ENCODE measurements around the gene AKAP12. TPM values are rescaled to one million over a fixed set of nuclear protein-coding genes. Genes with fewer than 3 reads are reported as not detected.
"Not testable (repeated sequence)": the region's sequence is repeated elsewhere in the genome, so short reads cannot be mapped to it uniquely, and the experiment has no call there.

AKAP12 gene
- total RNA-seq, 1 donor from 2014 or later, result 0.51 TPM

DNA sequence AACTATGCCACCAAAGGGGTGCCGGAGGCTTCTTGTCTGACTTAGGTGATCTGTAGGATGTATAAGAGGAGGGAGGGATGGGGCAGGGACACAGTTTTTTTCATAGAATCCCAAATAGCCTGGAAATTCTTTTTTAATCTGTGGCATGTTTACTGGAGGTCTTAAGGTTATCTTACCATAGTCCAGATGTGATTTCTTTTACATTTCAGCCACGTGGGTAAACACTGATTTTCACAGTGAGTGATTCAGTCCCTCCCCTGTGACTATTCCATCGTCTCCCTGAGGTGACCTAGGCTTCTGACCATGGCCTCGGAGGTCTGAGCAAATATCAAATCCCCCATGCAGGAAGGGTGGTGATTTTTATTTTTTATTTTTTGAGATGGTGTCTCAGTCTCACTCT lies 67.7 kb downstream of the AKAP12 start:
- intact Hi-C loops (cut with micrococcal nuclease), result no loop called here

DNA sequence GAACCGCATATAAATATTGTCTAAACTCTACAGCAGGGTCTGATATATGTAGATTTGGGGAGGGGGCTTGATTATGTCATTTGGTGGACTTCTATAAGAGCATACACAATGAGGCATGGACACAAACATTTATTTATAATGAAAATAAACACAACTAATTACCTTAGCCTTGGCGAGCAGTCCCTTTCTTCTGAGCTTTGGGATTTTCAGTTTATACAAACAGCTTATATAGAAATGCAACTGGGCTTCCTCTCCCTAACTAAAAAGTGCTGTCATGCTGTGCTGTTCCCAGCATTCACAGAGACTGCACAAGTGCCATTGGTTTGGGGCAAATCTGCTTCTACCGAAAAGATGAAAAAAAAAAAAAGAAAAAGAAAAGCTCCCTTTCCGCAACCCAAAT lies 69.9 kb downstream of the AKAP12 start:
- intact Hi-C loops (cut with micrococcal nuclease), result no loop called here

DNA sequence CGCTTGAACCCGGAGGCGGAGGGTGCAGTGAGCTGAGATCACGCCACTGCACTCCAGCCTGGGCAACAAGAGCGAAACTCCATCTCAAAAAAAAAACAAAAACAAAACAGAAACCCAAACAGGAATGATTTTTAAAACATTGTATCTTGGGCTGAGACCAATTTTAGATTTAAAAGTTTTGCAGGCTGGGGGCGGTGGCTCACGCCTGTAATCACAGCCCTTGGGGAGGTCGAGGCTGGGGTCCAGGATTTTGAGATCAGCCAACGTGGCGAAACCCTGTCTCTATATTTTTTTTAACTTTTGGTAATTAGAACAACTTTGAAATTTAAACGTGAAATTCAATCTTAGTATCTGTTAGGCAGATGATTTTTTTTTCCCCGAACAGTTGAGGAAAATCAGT lies 70.5 kb downstream of the AKAP12 start:
- intact Hi-C loops (cut with micrococcal nuclease), result no loop called here

DNA sequence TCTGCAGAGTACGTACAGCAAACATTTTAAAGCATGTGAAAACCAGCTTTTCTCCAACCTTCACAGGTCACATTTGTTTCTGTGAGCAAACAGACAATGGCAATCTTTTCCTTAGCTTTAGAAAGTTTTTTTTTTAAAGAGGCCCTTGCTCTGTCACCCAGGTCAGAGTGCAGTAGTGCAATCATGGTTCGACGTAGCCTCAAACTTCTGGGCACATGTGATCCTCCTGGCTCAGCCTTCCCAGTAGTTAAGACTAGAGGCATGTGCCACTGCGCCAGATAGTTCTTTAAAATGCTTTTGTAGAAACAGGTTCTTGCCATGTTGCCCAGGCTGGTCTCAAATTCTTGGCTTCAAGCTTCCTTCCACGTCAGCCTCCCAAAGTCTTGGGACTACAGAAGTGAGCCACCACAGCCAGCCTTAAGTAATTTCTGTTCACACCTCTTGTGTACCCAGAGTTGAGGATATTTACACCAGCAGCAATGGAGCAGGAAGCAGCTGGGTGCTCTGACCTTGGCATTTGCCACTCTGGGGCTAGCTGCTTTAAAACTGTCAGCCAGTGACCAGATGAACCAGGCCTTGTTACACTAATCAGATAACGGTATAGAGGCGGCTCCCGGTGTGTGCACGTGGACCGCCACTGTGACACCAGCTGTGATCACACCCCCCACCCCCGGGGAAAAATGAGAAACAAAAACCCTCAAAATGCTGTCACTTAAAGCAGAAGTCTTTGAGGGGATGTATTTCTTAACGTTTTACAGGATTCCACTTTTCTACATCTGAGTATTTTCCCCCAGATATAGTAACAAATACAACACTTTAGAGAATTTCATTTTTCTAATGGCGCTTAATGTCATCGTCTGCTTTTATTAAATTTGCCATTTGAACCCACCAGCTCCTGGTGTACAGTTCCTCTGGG lies 71.3 kb downstream of the AKAP12 start:
- intact Hi-C loops (cut with micrococcal nuclease), result no loop called here

DNA sequence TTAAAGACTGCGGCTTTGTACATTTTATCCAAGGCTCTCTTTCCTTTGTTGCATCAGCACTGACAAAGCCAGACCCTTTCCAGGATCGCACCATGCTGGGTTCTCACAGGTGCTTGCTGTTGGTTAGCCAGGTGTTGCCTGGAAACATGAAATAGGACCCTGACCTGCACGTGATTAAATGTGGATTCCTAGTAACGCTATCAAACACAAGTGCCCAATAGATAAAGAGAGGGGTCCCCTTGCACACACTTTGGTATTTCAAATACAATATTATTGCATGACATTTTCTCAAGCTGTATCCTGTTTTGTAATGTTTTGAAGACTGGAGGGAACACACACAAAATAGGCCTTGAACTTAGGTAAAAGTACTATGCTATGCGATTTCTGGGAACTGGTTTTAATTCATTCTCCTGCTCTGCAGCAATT lies 73.3 kb downstream of the AKAP12 start:
- intact Hi-C loops (cut with micrococcal nuclease), result no loop called here

DNA sequence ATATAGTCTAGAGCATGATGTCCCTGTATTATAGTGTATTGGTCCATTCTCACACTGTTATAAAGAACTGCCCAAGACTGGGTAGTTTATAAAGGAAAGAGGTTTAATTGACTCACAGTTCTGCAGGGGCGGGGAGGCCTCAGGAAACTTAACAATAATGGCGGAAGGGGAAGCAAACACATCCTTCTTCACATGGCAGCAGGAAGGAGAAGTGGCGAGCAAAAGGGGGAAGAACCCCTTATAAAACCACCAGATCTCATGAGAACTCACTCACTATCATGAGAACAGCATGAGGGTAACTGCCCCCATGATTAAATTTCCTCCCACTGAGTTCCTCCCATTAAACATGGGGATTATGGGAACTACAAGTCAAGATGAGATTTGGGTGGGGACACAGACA lies 75.9 kb downstream of the AKAP12 start:
- intact Hi-C loops (cut with micrococcal nuclease), result not testable (repeated sequence)

DNA sequence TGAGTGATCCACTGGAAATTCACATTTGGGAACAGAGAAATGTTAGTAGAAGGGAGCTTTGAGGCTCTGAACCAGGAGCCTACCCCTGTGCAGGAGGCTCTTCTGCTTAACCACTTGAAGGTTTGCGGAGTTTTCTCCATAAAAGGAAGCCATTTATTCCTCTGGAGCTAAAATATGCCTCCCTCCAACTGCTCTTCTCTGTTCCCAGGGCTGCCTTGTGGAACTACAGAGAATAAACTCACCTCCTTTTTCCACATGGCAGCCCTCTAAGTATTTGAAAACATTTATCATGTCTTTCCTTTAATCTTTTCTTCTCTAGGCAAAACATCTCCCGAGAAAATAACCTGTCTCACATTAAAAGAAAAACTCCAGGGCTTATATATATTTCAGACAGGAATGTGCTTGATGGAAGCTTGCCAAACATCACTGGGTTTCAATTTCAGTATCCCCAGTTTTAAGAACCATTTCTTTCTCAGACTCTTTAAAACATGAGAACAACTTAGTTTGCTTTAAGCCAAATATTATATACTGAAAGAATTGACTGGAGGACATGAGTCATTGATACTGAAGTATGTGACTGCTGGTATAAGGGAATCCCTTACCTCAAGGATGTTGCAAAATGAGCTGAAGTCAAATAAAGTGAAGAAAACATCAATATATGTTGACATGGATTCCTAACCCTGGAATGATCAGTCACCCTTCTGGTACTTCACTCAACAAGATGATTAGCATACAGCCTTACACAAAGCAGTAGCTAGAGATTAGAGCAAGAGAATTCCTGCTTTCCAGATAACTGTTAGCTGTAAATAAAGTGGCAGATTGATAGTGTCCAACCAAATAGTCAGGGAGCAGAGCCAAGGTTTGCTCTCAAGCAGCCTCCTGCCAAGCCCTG lies 77.6 kb downstream of the AKAP12 start:
- intact Hi-C loops (cut with micrococcal nuclease), result no loop called here

DNA sequence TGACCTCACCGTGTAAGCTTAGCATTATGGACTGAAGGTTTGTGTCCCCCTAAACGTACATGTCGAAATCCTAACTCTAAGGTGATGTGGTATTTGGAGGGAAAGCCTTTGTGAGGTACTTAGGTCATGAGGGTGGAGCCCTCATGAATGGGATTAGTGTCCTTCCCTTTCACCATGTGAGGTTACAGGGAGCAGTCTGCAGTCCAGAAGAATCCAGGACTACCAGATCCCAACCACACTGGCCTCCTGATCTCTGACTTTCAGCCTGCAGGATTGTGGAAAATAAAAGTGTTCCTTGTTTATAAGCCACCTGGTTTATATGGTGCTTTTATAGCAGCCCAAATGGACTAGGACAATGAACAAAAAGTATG lies 78.2 kb downstream of the AKAP12 start:
- intact Hi-C loops (cut with micrococcal nuclease), result no loop called here

DNA sequence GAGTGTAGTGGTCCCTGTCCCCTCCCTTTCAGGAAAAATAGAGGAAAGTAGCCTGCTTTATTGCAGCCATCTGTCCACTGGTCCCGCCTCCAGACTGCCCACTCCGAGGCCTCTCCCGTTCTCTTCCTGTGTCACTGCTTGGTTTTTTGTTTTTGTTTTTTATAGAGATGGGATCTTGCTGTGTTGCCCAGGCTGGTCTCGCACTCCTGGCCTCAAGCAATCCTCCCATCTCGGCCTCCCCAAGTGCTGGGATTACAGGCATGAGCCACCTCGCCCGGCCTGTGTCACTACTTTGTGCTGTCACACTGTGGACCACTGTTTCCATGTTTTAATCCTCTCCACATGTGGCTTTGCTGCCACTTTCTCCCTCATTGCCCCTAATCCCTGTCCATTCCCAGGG lies 80.4 kb downstream of the AKAP12 start:
- intact Hi-C loops (cut with micrococcal nuclease), result no loop called here

DNA sequence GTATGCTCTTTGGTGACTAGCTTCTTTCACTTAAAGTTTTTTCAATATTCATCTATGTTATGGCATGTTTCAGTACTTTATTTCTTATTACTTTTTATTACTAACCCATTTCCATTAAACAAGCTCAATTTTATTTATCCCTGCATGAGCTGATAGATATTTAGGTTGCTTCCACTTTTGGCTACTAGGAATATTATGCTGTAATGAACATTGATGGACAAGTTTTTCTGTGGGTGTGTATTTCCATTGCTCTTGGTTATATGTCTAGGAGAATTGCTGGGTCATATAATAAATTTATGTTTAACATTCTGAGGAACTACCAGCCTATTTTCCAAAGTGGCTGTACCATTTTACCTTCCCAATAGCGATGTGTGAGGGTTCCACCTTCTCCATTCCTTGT lies 81.7 kb downstream of the AKAP12 start:
- intact Hi-C loops (cut with micrococcal nuclease), result no loop called here

DNA sequence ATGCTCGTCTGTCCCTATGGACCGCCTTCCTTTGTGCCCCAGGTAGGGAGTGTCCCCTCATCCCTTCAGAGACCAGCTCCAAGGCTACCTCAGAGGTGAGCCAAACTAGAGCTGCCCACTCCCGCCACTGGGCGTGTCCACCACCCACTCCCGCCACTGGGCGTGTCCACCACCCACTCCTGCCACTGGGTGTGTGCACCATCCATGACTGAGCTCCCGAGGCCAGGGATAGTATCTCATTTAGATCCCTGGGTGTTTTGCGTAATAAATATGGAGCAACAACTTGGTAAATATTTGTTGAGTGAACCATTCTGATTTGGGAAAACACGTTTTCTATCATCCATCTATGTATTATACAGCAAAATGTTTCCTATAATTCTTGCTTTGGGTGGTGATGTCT lies 82.8 kb downstream of the AKAP12 start:
- intact Hi-C loops (cut with micrococcal nuclease), result no loop called here

DNA sequence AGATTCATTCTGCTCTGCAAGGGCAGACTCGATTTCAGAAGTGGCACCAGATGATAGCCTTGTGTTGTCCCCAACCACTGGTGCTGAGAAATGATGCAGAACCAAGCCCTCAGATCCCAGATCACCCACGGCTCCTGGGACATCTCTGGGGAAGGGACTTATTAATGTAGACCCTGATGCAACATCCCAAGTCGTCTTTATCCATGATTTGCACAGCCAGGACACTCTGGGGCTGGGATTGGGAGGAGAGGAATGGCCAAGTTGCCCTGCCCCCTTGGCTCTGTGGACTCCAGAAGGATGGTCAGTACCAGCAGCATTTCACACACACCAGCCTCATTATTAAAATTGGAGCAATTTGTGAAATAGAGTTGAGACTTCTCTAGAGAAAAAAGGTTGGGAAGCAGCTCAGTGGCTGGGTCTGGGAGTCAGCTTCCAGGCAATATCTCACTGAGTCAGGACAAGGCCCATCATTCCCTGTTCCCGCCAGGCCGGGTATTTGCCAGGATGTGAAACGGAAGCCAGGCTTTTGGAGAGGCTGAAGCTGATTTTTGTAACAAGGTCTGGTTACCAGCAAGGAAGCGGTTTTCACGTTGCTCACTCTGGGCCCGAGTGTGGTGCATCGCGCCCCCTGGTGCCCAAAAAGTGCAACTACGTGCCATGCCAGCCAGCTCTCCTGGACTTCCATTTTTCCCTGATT lies 84.2 kb downstream of the AKAP12 start:
- intact Hi-C loops (cut with micrococcal nuclease), result loop anchor here (1.0 kb wide), 4 partner anchors 310 to 506 kb away; no protein-coding TSS in a partner anchor

DNA sequence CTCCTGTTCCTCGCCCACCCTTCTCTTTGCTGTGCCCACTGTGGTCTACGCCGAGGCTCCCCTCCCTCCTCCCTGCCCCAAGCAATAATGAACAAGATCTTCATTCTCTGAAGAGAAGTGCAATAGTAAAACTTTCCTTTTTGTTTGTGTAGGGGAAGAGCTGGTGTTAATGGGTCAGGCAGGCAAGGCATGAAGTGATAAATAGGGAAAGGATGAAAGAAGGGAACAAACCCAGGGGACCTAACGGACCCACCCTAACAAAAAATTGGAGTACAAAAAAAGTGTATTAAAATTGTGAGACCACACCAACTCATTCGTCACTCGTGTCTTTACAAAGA lies 84.7 kb downstream of the AKAP12 start:
- intact Hi-C loops (cut with micrococcal nuclease), result loop anchor here (1.0 kb wide), 4 partner anchors 310 to 506 kb away; no protein-coding TSS in a partner anchor

DNA sequence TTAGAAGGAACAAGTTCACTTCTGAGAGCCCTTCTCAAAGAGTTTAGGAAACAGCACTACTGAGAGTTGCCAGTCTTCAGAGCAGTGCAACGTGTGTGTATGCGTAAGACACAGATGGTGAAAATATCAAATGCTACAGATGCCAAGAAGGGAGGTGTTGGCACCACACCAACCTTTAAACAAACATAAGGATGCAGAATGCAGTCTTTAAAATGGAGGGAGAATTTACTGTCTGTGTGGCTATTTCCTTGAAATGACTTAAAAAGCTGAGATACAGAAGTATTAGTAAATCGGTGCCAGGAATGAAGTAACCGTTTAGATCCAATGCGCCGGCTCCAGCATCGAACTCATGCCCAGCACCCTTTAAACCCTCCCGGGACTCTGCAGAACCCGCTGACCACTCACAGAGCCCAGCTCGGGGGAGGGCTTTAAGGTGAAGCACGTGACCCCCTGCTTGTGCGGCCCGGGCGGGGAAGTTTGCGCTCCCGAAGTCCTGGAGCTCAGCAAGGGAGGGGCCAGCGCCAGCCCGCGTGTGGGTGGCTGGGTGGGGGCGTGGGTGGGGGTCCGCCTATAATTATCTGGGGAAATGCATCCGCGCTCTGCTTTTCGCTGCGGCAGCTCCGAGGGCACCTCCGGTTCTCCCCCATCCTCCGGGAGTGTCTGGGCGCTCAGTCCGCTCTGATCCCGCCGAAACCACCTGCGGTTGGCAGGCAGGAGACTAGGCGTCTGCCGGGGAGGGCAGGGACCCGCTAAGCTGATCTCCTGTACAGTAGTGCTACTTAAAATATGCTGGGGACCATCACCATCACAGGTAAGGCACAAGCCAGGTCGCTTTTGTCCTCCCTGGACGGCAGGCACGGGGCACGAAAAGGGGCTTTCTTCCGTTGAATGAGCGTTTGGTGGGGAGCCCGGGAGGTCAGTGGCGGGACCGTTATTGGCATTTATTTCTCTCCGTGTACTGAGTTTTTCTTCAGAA lies 85.6 kb downstream of the AKAP12 start:
- intact Hi-C loops (cut with micrococcal nuclease), result loop anchor here (5.0 kb wide), 1 partner anchor 908 kb away; no protein-coding TSS in a partner anchor

DNA sequence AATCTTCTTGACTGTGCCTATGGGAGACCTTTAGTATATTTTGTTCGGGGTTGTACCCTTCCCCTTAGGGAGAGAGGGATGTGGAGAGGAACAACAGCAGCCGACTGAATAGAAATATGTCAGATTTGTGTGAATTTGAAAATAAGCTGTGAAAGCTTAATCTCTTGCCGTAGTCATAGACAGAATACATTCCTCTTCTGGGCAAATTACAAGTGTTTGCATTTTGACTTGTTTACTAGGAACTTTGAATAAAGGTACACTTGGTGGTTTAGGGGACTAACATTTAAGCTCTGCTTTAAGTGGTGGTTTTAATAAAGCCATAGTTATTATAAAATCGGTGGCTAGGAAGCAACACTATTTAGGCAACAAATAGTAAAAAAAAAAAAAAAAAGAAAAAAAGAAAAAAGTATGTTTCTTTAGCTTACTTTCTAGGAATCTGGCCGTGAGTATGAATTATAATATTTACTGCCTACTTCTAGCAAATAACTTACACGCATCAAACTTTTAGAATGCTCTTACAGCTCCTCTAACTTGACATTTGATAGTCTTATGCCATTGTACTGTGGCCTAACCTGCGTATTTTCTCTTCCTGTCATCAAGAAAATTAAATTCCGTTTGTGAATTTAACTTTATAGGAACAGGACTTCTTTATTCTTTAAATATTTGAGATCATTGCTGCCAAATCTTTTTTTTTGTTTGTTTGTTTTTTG lies 86.5 kb downstream of the AKAP12 start:
- intact Hi-C loops (cut with micrococcal nuclease), result loop anchor here (5.0 kb wide), 1 partner anchor 909 kb away; no protein-coding TSS in a partner anchor

DNA sequence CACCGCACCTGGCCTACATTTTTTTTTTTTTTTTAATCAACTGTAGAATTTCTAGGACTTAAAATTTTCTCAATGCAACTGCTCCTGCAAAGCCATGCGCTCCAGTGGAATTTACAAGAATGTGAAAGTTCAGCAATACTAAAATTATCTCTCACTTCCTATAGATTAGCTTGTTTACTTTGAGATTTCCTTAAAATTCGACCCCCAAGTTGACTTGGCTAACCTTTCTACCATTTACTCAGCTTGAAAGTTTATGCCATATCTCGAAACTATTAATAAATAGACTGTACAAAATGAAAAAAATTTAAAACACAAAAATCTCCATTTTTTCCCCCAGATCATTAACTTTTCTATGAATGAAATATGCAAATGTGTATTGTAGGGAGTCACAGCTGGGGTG lies 87.3 kb downstream of the AKAP12 start:
- intact Hi-C loops (cut with micrococcal nuclease), result loop anchor here (5.0 kb wide), 1 partner anchor 910 kb away; no protein-coding TSS in a partner anchor

DNA sequence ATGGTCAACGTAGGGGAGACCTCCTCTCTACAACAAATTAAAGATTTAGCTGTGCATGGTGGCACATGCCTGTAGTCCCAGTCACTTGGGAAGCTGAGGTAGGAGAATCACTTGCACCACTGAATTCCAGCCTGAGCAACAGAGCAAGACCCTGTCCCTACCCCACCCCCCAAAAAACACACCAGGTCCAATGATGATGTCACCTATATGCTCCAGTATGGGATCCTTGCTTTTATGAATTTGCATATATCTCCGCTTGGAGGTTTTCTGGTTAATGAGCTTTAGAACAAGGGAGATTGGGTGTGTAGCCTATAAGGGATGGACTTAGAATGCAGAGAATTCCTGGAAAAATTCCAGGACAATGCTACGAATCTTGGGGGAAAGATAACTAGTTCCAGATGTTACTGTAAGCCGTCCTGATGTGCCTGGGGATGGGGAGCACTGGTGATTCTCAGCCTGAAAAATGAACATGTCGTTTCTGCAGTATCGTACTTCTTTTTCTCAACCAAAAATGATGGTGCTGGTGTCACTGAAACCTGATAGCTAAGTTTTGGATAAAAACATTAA lies 90.4 kb downstream of the AKAP12 start:
- intact Hi-C loops (cut with micrococcal nuclease), result no loop called here

DNA sequence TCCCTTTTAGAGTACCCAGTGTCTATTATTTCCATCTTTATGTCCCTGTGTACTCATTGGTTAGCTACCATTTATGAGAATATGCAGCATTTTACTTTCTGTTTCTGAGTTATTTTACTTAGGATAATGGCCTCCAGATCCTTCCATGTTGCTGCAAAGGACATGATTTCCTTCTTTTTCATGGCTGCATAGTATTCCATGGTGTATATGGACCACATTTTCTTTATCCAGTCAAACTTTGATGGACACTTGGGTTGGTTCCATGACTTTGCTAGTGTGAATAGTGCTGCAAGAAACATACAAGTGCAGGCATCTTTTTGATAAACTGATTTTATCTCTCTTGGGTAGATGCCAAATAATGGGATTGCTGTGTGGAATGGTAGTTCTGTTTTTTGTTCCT lies 96.2 kb downstream of the AKAP12 start:
- intact Hi-C loops (cut with micrococcal nuclease), result loop anchor here (1.0 to 2.0 kb wide), 6 partner anchors 45 to 519 kb away; no protein-coding TSS in a partner anchor

DNA sequence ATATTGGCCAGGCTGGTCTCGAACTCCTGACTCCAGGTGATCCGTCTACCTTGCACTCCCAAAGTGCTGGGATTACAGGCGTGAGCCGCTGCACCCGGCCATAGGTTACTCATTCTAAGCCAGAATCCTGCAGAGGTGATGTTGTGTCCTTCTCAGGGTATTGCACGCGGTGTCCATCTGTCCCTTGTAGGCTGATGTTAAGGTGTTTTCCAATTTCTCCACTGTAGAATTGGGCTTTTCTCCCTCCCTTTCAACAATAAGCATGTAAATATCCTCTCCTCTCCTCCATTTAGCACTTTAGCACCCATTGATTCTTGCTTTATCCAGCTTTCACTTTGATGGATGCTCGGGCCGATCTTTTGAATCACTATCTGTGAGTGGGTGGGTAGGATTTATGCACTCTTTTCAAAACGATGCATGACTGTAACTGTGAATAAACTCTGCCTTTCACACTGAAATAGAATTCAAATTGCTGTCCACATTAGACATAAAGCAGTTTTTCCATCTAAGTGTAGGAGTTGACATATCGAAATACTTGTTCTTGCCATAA lies 99.0 kb downstream of the AKAP12 start:
- intact Hi-C loops (cut with micrococcal nuclease), result no loop called here

Data from T-helper 1 cell treated with Interleukin-12 subunit alpha and Interleukin-12 subunit beta and Interleukin-4 antibody, amounts not matched to agents 30 ng/mL and 1 ng/mL, for 36 hours (primary cell).